HepG2 (cell line): ENCODE measurements around the gene NRIP2. TPM values are rescaled to one million over a fixed set of nuclear protein-coding genes. Genes with fewer than 3 reads are reported as not detected.

Experiments
- ATAC-seq: fragments of 200-7000 bp; cut with Tn5 transposase; 3 replicates; pipeline ENCODE4 v1.9.1; 2020; ENCODE audit warnings: mild to moderate bottlenecking, moderate library complexity
- BruUV-seq: library from RNA; stranded (reverse); fragments of 400-500 nt; replicated peaks from 2 replicates; lab custom pipeline; 2021; lab: Mats Ljungman, UMichigan
- CTCF ChIA-PET: fragments of 300-600 bp; formaldehyde crosslinking; extraction: SDS; loops from one replicate; lab custom pipeline; 2021; ENCODE audit warnings: low total read pairs, inconsistent platforms, low intra/inter-chr PET ratio; lab: Yijun Ruan, JAX
- POLR2A ChIA-PET: fragments of 350-600 bp; sonication (Branson Sonifier 250); formaldehyde crosslinking; loops from one replicate; lab custom pipeline; 2020; ENCODE audit warnings: antibody characterized with exemption, inconsistent platforms; lab: Yijun Ruan, JAX
- DNase-seq: peaks from one replicate; pipeline ENCODE4 v3.0.0-alpha.2; 2015; ENCODE audit warnings: low spot score
- FAIRE-seq: peaks from 3 replicates; lab custom pipeline; 2011; peaks lifted over from hg19 to GRCh38; lab: Jason Lieb, UNC
- H2AFZ ChIP-seq: one replicate; pipeline ENCODE4 v1.6.1; 2011; ENCODE audit warnings: low read length, inconsistent platforms
- H3K27ac ChIP-seq: fragments of 300-600 bp; 3 replicates; pipeline ENCODE4 v1.8.0; 2011; ENCODE audit warnings: mixed run types, mild to moderate bottlenecking, mixed read lengths, low read length, inconsistent platforms; ENCODE audit not compliant: insufficient read depth; ENCODE audit errors: extremely low read length
- H3K27me3 ChIP-seq, 2 experiments: fragments of 200-600 bp in 1 of 2; 2 replicates in 1 of 2; 3 replicates in 1 of 2; pipeline versions ENCODE4 v1.6.0 to v1.8.0; 2011; ENCODE audit warnings: low read length in 2 of 2, mild to moderate bottlenecking in 2 of 2, moderate library complexity in 2 of 2, inconsistent platforms in 1 of 2; ENCODE audit not compliant: insufficient read depth in 2 of 2, control insufficient read depth in 1 of 2
- H3K36me3 ChIP-seq, 2 experiments: fragments of 200-600 bp in 1 of 2; replicated peaks in 1 of 2; 2 replicates in 1 of 2; 3 replicates in 1 of 2; pipeline versions ENCODE4 v1.5.1 to v1.8.0; 2011; ENCODE audit warnings: low read length in 2 of 2, inconsistent platforms in 1 of 2; ENCODE audit not compliant: insufficient read depth in 2 of 2, control insufficient read depth in 1 of 2
- H3K4me1 ChIP-seq: 2 replicates; pipeline ENCODE4 v1.5.1; 2012; ENCODE audit warnings: low read length, inconsistent platforms; ENCODE audit not compliant: insufficient read depth
- H3K4me2 ChIP-seq: 2 replicates; pipeline ENCODE4 v1.6.0; 2011; ENCODE audit warnings: low read depth, low read length, inconsistent platforms
- H3K4me3 ChIP-seq, 3 experiments: fragments of 200-600 bp in 1 of 3; sonication (generic), shearing (Covaris generic) in 1 of 3; replicated peaks in 1 of 3; 2 replicates each; pipeline ENCODE4 v1.5.1; 2011 to 2016; ENCODE audit warnings: low read length in 3 of 3, inconsistent platforms in 2 of 3, low read depth in 2 of 3, mild to moderate bottlenecking in 2 of 3, control low read depth in 1 of 3, mixed read lengths in 1 of 3; ENCODE audit not compliant: insufficient read depth in 1 of 3
- H3K79me2 ChIP-seq: one replicate; pipeline ENCODE4 v1.6.1; 2011; ENCODE audit warnings: low read length, inconsistent platforms; ENCODE audit not compliant: insufficient read depth
- H3K9ac ChIP-seq: 2 replicates; pipeline ENCODE4 v1.6.0; 2011; ENCODE audit warnings: mild to moderate bottlenecking, low read depth, low read length, inconsistent platforms; ENCODE audit not compliant: insufficient read depth
- H3K9me3 ChIP-seq: 2 replicates; pipeline ENCODE4 v1.5.1; 2012; ENCODE audit warnings: mild to moderate bottlenecking, low read length
- H4K20me1 ChIP-seq: 2 replicates; pipeline ENCODE4 v1.6.0; 2011; ENCODE audit warnings: inconsistent platforms, mild to moderate bottlenecking, low read length, moderate library complexity; ENCODE audit not compliant: insufficient read depth
- CBX2 ChIP-seq, 2 experiments: fragments of 200-600 bp in 1 of 2; sonication (generic); formaldehyde crosslinking in 1 of 2; IDR thresholded peaks; 2 replicates each; pipeline versions ENCODE4 v1.7.0 to v1.8.1; 2018 to 2022; ENCODE audit warnings: low read depth in 2 of 2, low read length in 1 of 2, mild to moderate bottlenecking in 1 of 2, missing genetic modification reagents in 1 of 2
- HDAC2 ChIP-seq: sonication (generic); formaldehyde crosslinking; IDR thresholded peaks from 2 replicates; pipeline ENCODE4 v1.4.0; 2020; ENCODE audit warnings: missing genetic modification reagents
- NCOR1 ChIP-seq: fragments of 200-600 bp; sonication (generic); IDR thresholded peaks from 2 replicates; pipeline ENCODE4 v1.7.0; 2017; ENCODE audit warnings: antibody characterized with exemption, low read length, borderline replicate concordance
- NFATC3 ChIP-seq: sonication (generic); formaldehyde crosslinking; IDR thresholded peaks from 2 replicates; pipeline ENCODE4 v1.5.1; 2020; ENCODE audit warnings: mild to moderate bottlenecking, missing genetic modification reagents
- PATZ1 ChIP-seq: sonication (generic); formaldehyde crosslinking; IDR thresholded peaks from 2 replicates; pipeline ENCODE4 v1.4.0; 2020; ENCODE audit warnings: missing genetic modification reagents
- POLR2AphosphoS5 ChIP-seq: IDR thresholded peaks from 2 replicates; pipeline ENCODE4 v1.6.1; 2012; ENCODE audit warnings: low read depth, low read length
- TBX2 ChIP-seq: sonication (generic); formaldehyde crosslinking; IDR thresholded peaks from 2 replicates; pipeline ENCODE4 v1.5.0; 2020; ENCODE audit warnings: missing genetic modification reagents, mild to moderate bottlenecking, borderline replicate concordance
- TFAP4 ChIP-seq: sonication (generic); IDR thresholded peaks from 2 replicates; pipeline ENCODE4 v1.6.1; 2016; ENCODE audit warnings: low read depth, borderline replicate concordance
- ZBTB39 ChIP-seq: sonication (generic); formaldehyde crosslinking; IDR thresholded peaks from 2 replicates; pipeline ENCODE4 v1.5.0; 2020; ENCODE audit warnings: missing genetic modification reagents
- ZHX2 ChIP-seq, 2 experiments: sonication (generic) in 1 of 2; formaldehyde crosslinking in 1 of 2; IDR thresholded peaks; 2 replicates each; pipeline versions ENCODE4 v1.6.1 to v1.9.0; 2014 to 2022; ENCODE audit warnings: antibody characterized with exemption in 1 of 2, borderline replicate concordance in 1 of 2, inconsistent platforms in 1 of 2, low read depth in 1 of 2, missing genetic modification reagents in 1 of 2
- ZNF563 ChIP-seq: sonication (generic); formaldehyde crosslinking; IDR thresholded peaks from 2 replicates; pipeline ENCODE4 v1.8.0; 2022; ENCODE audit warnings: mild to moderate bottlenecking, moderate library complexity, missing genetic modification reagents
- ZNF724P ChIP-seq: sonication (generic); formaldehyde crosslinking; IDR thresholded peaks from 2 replicates; pipeline ENCODE4 v1.8.0; 2022; ENCODE audit warnings: missing genetic modification reagents, borderline replicate concordance
- WGBS: methylation state at CpG from one replicate; pipeline ENCODE4 v1.1.6; 2017; ENCODE audit warnings: low lambda C conversion rate; 5-methylcytosine and 5-hydroxymethylcytosine counted together
- in situ Hi-C: cut with HindIII; loops from 2 replicates; pipeline ENCODE4 v1.10.0; 2017; ENCODE audit warnings: low pct_unique_long_range_greater_than_20kb; ENCODE audit not compliant: extremely low pct_ligation_motif_present
- intact Hi-C: fragments of 100-400 bp; cut with micrococcal nuclease; formaldehyde crosslinking; loops from one replicate; pipeline ENCODE4 v1.10.0; 2022; ENCODE audit not compliant: unreplicated experiment
- polyA plus RNA-seq, 8 experiments: library from polyadenylated mRNA; depleted of rRNA in 3 of 8; stranded (reverse) in 7 of 8; unstranded in 1 of 8; fragments of >200 nt; fragmentation: Illumina TruSeq in 4 of 8; extraction: Trizol in 4 of 8; gene quantifications; 2 replicates each; pipeline versions ENCODE4 v1.2.1 to v1.2.3, GENCODE V29; 2011 to 2016; ENCODE audit warnings: low read depth in 4 of 8, missing spikeins in 1 of 8, mixed read lengths in 1 of 8; ENCODE audit not compliant: insufficient read depth in 1 of 8
- total RNA-seq, 5 experiments: library from RNA; depleted of rRNA; stranded (reverse); fragments of >200 nt; fragmentation: Illumina TruSeq; extraction: Trizol; gene quantifications; 2 replicates each; pipeline ENCODE4 v1.2.3, GENCODE V29; 2016; ENCODE audit warnings: low read depth in 1 of 5

NRIP2 gene
- total and polyA plus RNA-seq, 2 of the 13 experiments (the other 11 are each of a cell fraction or from before 2014, with no cell fraction given): not detected

GRCh38 chr12:2796187-2796666, 38.6 kb downstream of the NRIP2 start:
- H3K4me1 ChIP-seq: peaks cover 43% of the 10 kb centered on the region
- H3K4me3 ChIP-seq: peak overlapping the region; percentile 61 to 81 (median 76)
- ChIA-PET POLR2A (interaction anchor here (1.0 to 1.6 kb wide), 3 partner anchors 10 to 53 kb away, joined by 3 to 9 read pairs (median 4); partner anchors contain the start of gene ITFG2), CTCF (no interaction called here)
- BruUV-seq: no TSS peak
- intact Hi-C loops: no loop called here
- in situ Hi-C loops: no loop called here
- no peak overlapping the region for H2AFZ ChIP-seq
- WGBS: 32% methylated on average over 10 of the region's 14 CpGs
- peak overlapping the region; percentile 43 for H3K27ac ChIP-seq
- ATAC-seq: peak; percentile 31; the same call in 2 of the 3 replicates
- H3K36me3 ChIP-seq: peaks cover 30 to 46% of the 10 kb centered on the region in 2 experiments
- no peak for DNase-seq
- peaks cover 16% of the 10 kb centered on the region for H3K79me2 ChIP-seq
- H3K9me3 ChIP-seq: no peaks in the 10 kb centered on the region
- H3K9ac ChIP-seq: peak overlapping the region; percentile 80
- peak; percentile 53 for FAIRE-seq
- no peaks in the 10 kb centered on the region for H3K27me3 ChIP-seq
- H4K20me1 ChIP-seq: 0 out of 2 replicates have a peak, but pooled peaks cover 4% of the 10 kb centered on the region
- H3K4me2 ChIP-seq: peak overlapping the region; percentile 92
- no peak for TF ChIP-seq TFAP4
- TF ChIP-seq POLR2AphosphoS5: no peak
- TF ChIP-seq CBX2 (IDR thresholded peaks at IDR 0.05; ENCODE audit: low read depth, low read length): no peak
- no peak for TF ChIP-seq CBX2 (CRISPR knock-in tag; IDR thresholded peaks at IDR 0.05; ENCODE audit: low read depth)
- no peak for TF ChIP-seq ZBTB39 (CRISPR knock-in tag)
- 0 out of 2 replicates have a peak, but pooled peaks have one; percentile 2 for TF ChIP-seq TBX2 (CRISPR knock-in tag)
- TF ChIP-seq NFATC3 (CRISPR knock-in tag): no peak
- no peak for TF ChIP-seq PATZ1 (CRISPR knock-in tag)
- no peak for TF ChIP-seq HDAC2 (CRISPR knock-in tag)
- TF ChIP-seq ZHX2 (IDR thresholded peaks at IDR 0.05; ENCODE audit: low read depth): no peak
- TF ChIP-seq ZHX2 (CRISPR knock-in tag; IDR thresholded peaks at IDR 0.05; ENCODE audit: borderline replicate concordance): no peak
- no peak for TF ChIP-seq ZNF563 (CRISPR knock-in tag)
- TF ChIP-seq ZNF724P (CRISPR knock-in tag): no peak
- TF ChIP-seq NCOR1: no peak
